K562 (cell line): ENCODE measurements around the gene RHOF. TPM values are rescaled to one million over a fixed set of nuclear protein-coding genes. Genes with fewer than 3 reads are reported as not detected.

Experiments used
- BCL6 ChIP-seq: fragments of 250-450 bp; sonication (Bioruptor Pico); IDR thresholded peaks from 2 replicates; pipeline ENCODE4 v1.4.0; 2020
- CHD4 ChIP-seq: fragments of 200-600 bp; sonication (generic); IDR thresholded peaks from 3 replicates; pipeline ENCODE4 v1.6.1; 2012; ENCODE audit warnings: low read depth, mild to moderate bottlenecking, mixed read lengths, low read length, inconsistent platforms; ENCODE audit not compliant: insufficient read depth, insufficient replicate concordance, poor library complexity, severe bottlenecking
- FOXK2 ChIP-seq, 2 experiments: fragments of 450-650 bp; IDR thresholded peaks in 1 of 2; conservative IDR thresholded peaks in 1 of 2; 2 replicates each; pipeline ENCODE4 v1.6.1; 2016; ENCODE audit warnings: low read depth in 2 of 2, mild to moderate bottlenecking in 1 of 2
- FOXM1 ChIP-seq, 2 experiments: fragments of 450-650 bp in 1 of 2; sonication (generic) in 1 of 2; formaldehyde crosslinking in 1 of 2; IDR thresholded peaks; 2 replicates each; pipeline versions ENCODE4 v1.6.1 to v1.9.0; 2017 to 2022; ENCODE audit warnings: low read depth in 2 of 2, mild to moderate bottlenecking in 2 of 2, missing genetic modification reagents in 1 of 2, moderate library complexity in 1 of 2
- GATAD2A ChIP-seq: fragments of 450-650 bp; IDR thresholded peaks from 2 replicates; pipeline ENCODE4 v1.6.1; 2017
- NCOR1 ChIP-seq: fragments of 450-650 bp; IDR thresholded peaks from 2 replicates; pipeline ENCODE4 v1.6.1; 2016; ENCODE audit warnings: mild to moderate bottlenecking, moderate library complexity
- NUFIP1 ChIP-seq: fragments of 450-650 bp; IDR thresholded peaks from 2 replicates; pipeline ENCODE4 v1.6.1; 2018; ENCODE audit not compliant: partially characterized antibody
- OTX1 ChIP-seq: fragments of 450-650 bp; formaldehyde crosslinking; IDR thresholded peaks from 2 replicates; pipeline ENCODE4 v1.4.0; 2022; ENCODE audit warnings: mild to moderate bottlenecking
- PRPF4 ChIP-seq: fragments of 200-400 bp; formaldehyde crosslinking; IDR thresholded peaks from one replicate; pipeline ENCODE4 v1.6.1; 2017; ENCODE audit warnings: low read length, low read depth, mild to moderate bottlenecking; ENCODE audit not compliant: insufficient read depth, poor library complexity, severe bottlenecking
- RBFOX2 ChIP-seq: fragments of 200-400 bp; formaldehyde crosslinking; IDR thresholded peaks from 2 replicates; pipeline ENCODE4 v1.6.1; 2017; ENCODE audit warnings: low read depth, mild to moderate bottlenecking, low read length, moderate library complexity
- RBM22 ChIP-seq: fragments of 200-400 bp; formaldehyde crosslinking; IDR thresholded peaks from 2 replicates; pipeline ENCODE4 v1.6.1; 2018; ENCODE audit warnings: low read length, low read depth; ENCODE audit not compliant: poor library complexity, severe bottlenecking
- SMARCA5 ChIP-seq: fragments of 450-650 bp; IDR thresholded peaks from 2 replicates; pipeline ENCODE4 v1.6.1; 2016
- SOX6 ChIP-seq: fragments of 450-650 bp; IDR thresholded peaks from 2 replicates; pipeline ENCODE4 v1.6.1; 2014; ENCODE audit warnings: mild to moderate bottlenecking
- polyA plus RNA-seq, 8 experiments: library from polyadenylated mRNA; depleted of rRNA in 4 of 8; stranded (reverse) in 5 of 8; unstranded in 3 of 8; fragments of >200 nt; fragmentation: Nextera tagmentation in 2 of 8; fragmentation: Illumina TruSeq in 1 of 8; extraction: Ambion mirVana in 2 of 8; extraction: Trizol in 1 of 8; gene quantifications; 2 replicates each; pipeline versions ENCODE4 v1.2.1 to v1.2.3, GENCODE V29; 2011 to 2014; ENCODE audit warnings: inconsistent platforms in 1 of 8, missing spikeins in 1 of 8
- total RNA-seq, 7 experiments: library from RNA; depleted of rRNA in 6 of 7; stranded (reverse); fragments of >200 nt in 6 of 7; fragmentation: Illumina TruSeq in 2 of 7; extraction: Trizol in 2 of 7; gene quantifications; 2 replicates each; pipeline versions ENCODE4 v1.2.1 to v1.2.3, GENCODE V29; 2011 to 2021; ENCODE audit warnings: low replicate concordance in 1 of 7
- TF ChIP-seq, protein P1 (sequence below): fragments of 250-450 bp; sonication (Bioruptor Pico); IDR thresholded peaks from 2 replicates; pipeline ENCODE4 v1.4.0; 2020; ENCODE audit warnings: mild to moderate bottlenecking, moderate library complexity
- TF ChIP-seq, protein P2 (sequence below): sonication (generic); formaldehyde crosslinking; IDR thresholded peaks from 2 replicates; pipeline ENCODE4 v1.8.0; 2023; ENCODE audit warnings: mild to moderate bottlenecking, missing genetic modification reagents
- TF ChIP-seq, protein P3 (sequence below): fragments of 450-650 bp; IDR thresholded peaks from 2 replicates; pipeline ENCODE4 v1.6.1; 2017; ENCODE audit warnings: mild to moderate bottlenecking, moderate library complexity
- TF ChIP-seq, protein P4 (sequence below), 2 experiments: fragments of 450-650 bp in 1 of 2; sonication (generic) in 1 of 2; formaldehyde crosslinking; conservative IDR thresholded peaks; 2 replicates each; pipeline versions ENCODE4 v1.4.0 to v1.8.1; 2020 to 2022; ENCODE audit warnings: mild to moderate bottlenecking in 1 of 2, missing genetic modification reagents in 1 of 2
- TF ChIP-seq, protein P5 (sequence below): fragments of 250-450 bp; sonication (Bioruptor Pico); IDR thresholded peaks from 2 replicates; pipeline ENCODE4 v1.4.0; 2020; ENCODE audit warnings: borderline replicate concordance
- TF ChIP-seq, protein P6 (sequence below): fragments of 200-800 bp; sonication (Bioruptor generic); IDR thresholded peaks from 2 replicates; pipeline ENCODE4 v1.6.1; 2017; ENCODE audit warnings: missing genetic modification characterization, missing compliant biosample characterization

Gene RHOF
- total and polyA plus RNA-seq, 9 of the 15 experiments (the other 6 are each of a cell fraction or from before 2014, with no cell fraction given), result 0.13 to 10.1 (median 4.0) TPM

DNA sequence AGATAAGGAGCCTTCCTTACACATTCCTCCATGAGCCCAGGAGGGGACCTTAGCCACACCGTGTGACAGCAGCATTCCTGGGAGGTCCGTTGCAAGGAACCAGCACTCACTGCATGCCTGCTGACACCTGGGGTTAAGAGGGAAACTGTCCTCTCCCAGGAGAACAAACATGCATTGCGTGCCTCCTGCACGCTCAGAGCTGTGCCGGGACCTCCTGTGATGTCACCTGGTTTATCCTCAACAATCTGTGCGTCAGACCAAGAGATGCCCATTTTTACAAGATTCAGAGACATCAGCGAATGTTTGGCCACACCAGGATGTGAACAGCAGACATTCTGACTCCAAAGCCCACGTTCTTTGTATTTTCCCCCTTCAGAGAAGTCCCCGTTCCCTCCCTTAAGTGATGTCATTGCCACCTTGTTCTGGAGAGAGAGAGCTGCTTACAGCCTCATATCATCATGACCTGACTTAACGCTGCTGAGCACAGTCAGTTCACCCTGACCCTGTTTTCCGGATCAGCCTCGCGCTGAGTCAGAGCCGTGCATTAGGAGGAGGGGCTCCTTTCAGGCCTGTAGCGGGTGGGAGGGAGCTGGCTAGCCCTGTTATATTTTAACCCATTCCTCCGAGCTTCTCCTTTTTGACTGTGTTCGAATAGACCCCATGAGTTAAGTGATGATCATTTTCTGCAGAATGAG lies 44.8 kb downstream of the RHOF start (continued):
- TF ChIP-seq, protein P1, sequence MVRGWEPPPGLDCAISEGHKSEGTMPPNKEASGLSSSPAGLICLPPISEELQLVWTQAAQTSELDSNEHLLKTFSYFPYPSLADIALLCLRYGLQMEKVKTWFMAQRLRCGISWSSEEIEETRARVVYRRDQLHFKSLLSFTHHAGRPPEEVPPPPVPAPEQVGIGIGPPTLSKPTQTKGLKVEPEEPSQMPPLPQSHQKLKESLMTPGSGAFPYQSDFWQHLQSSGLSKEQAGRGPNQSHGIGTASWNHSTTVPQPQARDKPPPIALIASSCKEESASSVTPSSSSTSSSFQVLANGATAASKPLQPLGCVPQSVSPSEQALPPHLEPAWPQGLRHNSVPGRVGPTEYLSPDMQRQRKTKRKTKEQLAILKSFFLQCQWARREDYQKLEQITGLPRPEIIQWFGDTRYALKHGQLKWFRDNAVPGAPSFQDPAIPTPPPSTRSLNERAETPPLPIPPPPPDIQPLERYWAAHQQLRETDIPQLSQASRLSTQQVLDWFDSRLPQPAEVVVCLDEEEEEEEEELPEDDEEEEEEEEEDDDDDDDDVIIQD, result no peak
- TF ChIP-seq, protein P2, sequence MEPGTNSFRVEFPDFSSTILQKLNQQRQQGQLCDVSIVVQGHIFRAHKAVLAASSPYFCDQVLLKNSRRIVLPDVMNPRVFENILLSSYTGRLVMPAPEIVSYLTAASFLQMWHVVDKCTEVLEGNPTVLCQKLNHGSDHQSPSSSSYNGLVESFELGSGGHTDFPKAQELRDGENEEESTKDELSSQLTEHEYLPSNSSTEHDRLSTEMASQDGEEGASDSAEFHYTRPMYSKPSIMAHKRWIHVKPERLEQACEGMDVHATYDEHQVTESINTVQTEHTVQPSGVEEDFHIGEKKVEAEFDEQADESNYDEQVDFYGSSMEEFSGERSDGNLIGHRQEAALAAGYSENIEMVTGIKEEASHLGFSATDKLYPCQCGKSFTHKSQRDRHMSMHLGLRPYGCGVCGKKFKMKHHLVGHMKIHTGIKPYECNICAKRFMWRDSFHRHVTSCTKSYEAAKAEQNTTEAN (CRISPR knock-in tag), result no peak
- TF ChIP-seq NUFIP1, result no peak
- peak; percentile 45 for TF ChIP-seq RBFOX2
- TF ChIP-seq NCOR1, result peak; percentile 48; the same call in 1 of the 2 replicates
- TF ChIP-seq OTX1 (CRISPR knock-in tag), result no peak
- TF ChIP-seq, protein P3, sequence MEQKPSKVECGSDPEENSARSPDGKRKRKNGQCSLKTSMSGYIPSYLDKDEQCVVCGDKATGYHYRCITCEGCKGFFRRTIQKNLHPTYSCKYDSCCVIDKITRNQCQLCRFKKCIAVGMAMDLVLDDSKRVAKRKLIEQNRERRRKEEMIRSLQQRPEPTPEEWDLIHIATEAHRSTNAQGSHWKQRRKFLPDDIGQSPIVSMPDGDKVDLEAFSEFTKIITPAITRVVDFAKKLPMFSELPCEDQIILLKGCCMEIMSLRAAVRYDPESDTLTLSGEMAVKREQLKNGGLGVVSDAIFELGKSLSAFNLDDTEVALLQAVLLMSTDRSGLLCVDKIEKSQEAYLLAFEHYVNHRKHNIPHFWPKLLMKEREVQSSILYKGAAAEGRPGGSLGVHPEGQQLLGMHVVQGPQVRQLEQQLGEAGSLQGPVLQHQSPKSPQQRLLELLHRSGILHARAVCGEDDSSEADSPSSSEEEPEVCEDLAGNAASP, result no peak
- no peak for TF ChIP-seq GATAD2A
- TF ChIP-seq FOXK2 (conservative IDR thresholded peaks at IDR 0.05 in 1 of 2, IDR thresholded peaks at IDR 0.05 in 1 of 2; ENCODE audit: low read depth in 2 of 2), result peak; percentile 17 to 65; a peak in 2 of 4 replicates
- TF ChIP-seq, protein P4, sequence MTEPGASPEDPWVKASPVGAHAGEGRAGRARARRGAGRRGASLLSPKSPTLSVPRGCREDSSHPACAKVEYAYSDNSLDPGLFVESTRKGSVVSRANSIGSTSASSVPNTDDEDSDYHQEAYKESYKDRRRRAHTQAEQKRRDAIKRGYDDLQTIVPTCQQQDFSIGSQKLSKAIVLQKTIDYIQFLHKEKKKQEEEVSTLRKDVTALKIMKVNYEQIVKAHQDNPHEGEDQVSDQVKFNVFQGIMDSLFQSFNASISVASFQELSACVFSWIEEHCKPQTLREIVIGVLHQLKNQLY (CRISPR knock-in tag; conservative IDR thresholded peaks at IDR 0.05), result no peak
- no peak for TF ChIP-seq BCL6
- no peak; the same call in none of the 2 replicates for TF ChIP-seq SMARCA5
- no peak for TF ChIP-seq RBM22
- no peak for TF ChIP-seq PRPF4
- TF ChIP-seq FOXM1 (IDR thresholded peaks at IDR 0.05; ENCODE audit: low read depth), result no peak
- TF ChIP-seq FOXM1 (CRISPR knock-in tag; IDR thresholded peaks at IDR 0.05; ENCODE audit: low read depth), result no peak
- peak; percentile 32 for TF ChIP-seq CHD4
- TF ChIP-seq, protein P5, sequence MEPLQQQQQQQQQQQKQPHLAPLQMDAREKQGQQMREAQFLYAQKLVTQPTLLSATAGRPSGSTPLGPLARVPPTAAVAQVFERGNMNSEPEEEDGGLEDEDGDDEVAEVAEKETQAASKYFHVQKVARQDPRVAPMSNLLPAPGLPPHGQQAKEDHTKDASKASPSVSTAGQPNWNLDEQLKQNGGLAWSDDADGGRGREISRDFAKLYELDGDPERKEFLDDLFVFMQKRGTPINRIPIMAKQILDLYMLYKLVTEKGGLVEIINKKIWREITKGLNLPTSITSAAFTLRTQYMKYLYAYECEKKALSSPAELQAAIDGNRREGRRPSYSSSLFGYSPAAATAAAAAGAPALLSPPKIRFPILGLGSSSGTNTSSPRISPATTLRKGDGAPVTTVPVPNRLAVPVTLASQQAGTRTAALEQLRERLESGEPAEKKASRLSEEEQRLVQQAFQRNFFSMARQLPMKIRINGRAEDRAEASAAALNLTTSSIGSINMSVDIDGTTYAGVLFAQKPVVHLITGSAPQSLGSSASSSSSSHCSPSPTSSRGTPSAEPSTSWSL, result no peak
- TF ChIP-seq, protein P6, sequence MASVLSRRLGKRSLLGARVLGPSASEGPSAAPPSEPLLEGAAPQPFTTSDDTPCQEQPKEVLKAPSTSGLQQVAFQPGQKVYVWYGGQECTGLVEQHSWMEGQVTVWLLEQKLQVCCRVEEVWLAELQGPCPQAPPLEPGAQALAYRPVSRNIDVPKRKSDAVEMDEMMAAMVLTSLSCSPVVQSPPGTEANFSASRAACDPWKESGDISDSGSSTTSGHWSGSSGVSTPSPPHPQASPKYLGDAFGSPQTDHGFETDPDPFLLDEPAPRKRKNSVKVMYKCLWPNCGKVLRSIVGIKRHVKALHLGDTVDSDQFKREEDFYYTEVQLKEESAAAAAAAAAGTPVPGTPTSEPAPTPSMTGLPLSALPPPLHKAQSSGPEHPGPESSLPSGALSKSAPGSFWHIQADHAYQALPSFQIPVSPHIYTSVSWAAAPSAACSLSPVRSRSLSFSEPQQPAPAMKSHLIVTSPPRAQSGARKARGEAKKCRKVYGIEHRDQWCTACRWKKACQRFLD, result peak; percentile 65; the same call in 1 of the 2 replicates
- TF ChIP-seq SOX6, result peak; percentile 48
